SJSA1 (cell line): ENCODE measurements around the gene ANKS1A. TPM values are rescaled to one million over a fixed set of nuclear protein-coding genes. Genes with fewer than 3 reads are reported as not detected.

Experiments
- DNase-seq, 2 experiments: peaks; one replicate each; pipeline ENCODE4 v3.0.0-alpha.2; 2015 to 2020; ENCODE audit warnings: low spot score in 2 of 2, low read depth in 1 of 2
- H3K27ac ChIP-seq: fragments of 250-450 bp; sonication (Bioruptor Pico); 2 replicates; pipeline ENCODE4 v1.5.1; 2020; ENCODE audit warnings: mild to moderate bottlenecking, moderate library complexity
- H3K27me3 ChIP-seq: fragments of 250-450 bp; sonication (Bioruptor Pico); replicated peaks from 2 replicates; pipeline ENCODE4 v1.5.1; 2020; ENCODE audit warnings: mild to moderate bottlenecking, moderate library complexity
- H3K36me3 ChIP-seq: fragments of 250-450 bp; sonication (Bioruptor Pico); 2 replicates; pipeline ENCODE4 v1.5.1; 2020; ENCODE audit warnings: mild to moderate bottlenecking
- H3K4me1 ChIP-seq: fragments of 250-450 bp; sonication (Bioruptor Pico); replicated peaks from 2 replicates; pipeline ENCODE4 v1.6.1; 2021; ENCODE audit warnings: mild to moderate bottlenecking
- H3K4me3 ChIP-seq: fragments of 250-450 bp; sonication (Bioruptor Pico); 2 replicates; pipeline ENCODE4 v1.5.1; 2020; ENCODE audit warnings: mild to moderate bottlenecking
- H3K9me3 ChIP-seq: fragments of 250-450 bp; sonication (Bioruptor Pico); replicated peaks from 2 replicates; pipeline ENCODE4 v1.5.1; 2020; ENCODE audit warnings: mild to moderate bottlenecking
- total RNA-seq: library from RNA; depleted of rRNA; stranded (reverse); fragments of >200 nt; shearing (Covaris generic); gene quantifications from 2 replicates; pipeline ENCODE4 v1.2.3, GENCODE V29; 2014

Gene ANKS1A
- total RNA-seq, 1 experiment from 2014 or later, result 8.1 TPM

DNA sequence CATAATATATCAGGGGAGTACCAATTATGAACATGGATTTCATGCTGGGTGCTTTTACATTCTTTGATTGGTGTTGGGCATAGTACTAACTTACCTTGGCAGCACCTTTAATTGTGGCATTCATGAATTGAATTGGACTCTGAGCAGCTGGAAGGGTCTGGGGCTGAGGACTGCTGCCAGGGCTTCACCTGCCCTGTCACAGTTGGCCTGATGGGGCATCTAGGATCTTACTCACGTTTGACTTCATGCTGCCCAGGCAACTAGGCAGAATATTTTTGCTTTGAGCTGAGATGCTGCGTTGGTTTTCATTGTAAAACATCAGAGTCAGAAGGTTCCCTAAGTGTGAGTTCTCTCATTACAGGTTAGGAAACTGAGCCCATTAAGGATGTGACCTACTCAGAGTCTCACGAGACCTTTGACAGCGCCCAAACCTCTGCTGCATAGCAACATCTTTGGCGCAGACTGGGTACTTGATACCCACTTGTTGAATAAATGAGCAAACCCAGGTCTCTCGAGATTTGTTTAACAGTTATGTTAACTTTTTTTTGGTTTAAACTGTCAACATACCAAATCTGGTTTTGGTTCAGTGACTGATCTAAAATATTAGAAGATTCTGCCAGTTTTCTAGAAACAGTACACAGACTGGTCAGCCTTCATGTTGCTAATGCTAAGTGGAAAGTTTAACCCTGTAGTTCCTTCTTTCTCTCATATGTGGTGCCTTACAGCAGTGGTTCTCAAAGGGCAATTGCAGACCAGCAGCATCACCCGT is 147.2 kb downstream of the ANKS1A start:
- no peak overlapping the region for H3K27ac ChIP-seq
- H3K9me3 ChIP-seq, result no peaks in the 10 kb centered on the region
- no peak overlapping the region for H3K4me3 ChIP-seq
- no peaks in the 10 kb centered on the region for H3K27me3 ChIP-seq
- H3K36me3 ChIP-seq, result no peaks in the 10 kb centered on the region
- peaks cover 23% of the 10 kb centered on the region for H3K4me1 ChIP-seq
- no peak for DNase-seq

DNA sequence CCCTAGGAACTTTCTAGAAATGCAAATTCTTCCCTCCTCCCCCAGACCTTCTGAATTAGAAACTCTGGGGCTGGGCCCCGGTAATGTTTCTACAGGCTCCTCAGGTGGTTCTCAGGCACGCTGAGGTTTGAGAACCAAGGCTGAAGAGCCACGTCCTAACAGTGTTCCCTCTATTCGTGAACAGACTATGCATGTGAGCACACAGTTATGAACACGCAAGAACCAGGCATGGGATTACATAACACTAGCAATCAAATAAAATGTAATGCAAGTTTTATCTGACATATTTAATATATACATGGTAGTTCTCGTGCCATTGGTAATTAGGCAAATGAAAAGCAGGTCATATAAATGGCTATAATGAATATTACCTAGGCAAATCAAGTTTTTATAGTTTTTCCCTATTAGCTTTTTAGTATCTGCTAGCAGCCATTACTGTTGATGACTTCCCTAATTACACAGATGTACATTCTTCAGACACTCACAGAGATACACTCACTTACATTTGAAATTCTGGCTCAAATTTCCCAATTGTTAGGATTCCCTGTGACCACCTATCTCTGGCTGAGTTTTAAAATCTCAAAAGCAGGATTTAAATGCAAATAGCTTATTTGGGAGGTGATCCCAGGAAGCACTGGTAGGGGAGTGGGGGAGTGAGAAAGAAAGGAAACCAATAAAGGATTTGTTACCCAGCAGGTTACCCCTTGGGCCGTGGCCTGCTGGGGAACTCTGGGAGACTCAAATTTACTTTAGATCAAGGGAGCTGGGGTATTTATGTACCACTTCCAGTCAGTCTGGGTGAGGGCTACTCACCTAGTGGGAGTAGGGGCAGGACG is 148.0 kb downstream of the ANKS1A start:
- Histone ChIP-seq H3K4me1 (peaks cover 17% of the 10 kb centered on the region), H3K9me3 (no peaks in the 10 kb centered on the region), H3K36me3 (no peaks in the 10 kb centered on the region), H3K4me3 (no peak overlapping the region), H3K27ac (no peak overlapping the region), H3K27me3 (no peaks in the 10 kb centered on the region)
- DNase-seq, result no peak

DNA sequence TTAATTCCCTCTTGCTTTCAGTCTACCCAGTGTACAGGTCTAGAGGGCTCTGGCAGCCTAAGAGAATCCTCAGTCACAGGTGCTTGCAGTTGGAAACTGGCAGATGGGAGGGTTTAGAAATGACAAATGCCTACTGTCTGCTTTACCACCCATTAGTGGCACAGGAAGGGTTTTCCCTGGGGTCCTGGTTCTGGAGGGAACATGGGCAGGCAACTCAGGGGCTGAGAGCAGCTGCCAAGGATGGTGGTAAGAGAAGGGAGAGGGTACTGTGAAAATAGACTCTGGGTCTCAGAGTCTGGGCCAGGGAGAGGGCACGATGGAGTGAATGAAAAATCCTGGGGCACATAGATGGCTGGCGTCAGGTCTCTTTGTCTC is 148.6 kb downstream of the ANKS1A start:
- no peak for DNase-seq
- Histone ChIP-seq H3K9me3 (no peaks in the 10 kb centered on the region), H3K27ac (peak overlapping the region; percentile 25), H3K36me3 (no peaks in the 10 kb centered on the region), H3K4me3 (no peak overlapping the region), H3K27me3 (no peaks in the 10 kb centered on the region), H3K4me1 (peaks cover 11% of the 10 kb centered on the region)

DNA sequence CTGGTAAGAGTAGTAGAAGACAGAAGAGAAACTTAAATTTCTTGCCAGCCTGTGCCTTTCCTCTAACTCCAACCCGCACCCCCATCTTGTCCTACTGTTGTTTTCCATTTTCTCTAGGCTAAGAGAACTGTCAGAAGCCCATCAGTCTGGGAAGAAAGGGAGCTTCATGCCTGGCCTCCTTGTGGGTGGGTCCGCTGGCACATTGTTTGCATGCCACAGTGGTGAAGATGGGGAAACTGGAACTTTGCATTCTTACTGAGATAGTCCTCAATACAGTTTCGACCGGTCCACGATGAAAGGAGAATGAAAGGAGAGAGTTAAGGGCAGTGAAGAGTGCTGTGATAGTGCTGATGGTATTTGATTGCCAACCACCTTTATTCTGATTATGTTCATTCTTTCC is 149.0 kb downstream of the ANKS1A start:
- Histone ChIP-seq H3K36me3 (no peaks in the 10 kb centered on the region), H3K4me1 (peaks cover 11% of the 10 kb centered on the region), H3K27me3 (no peaks in the 10 kb centered on the region), H3K4me3 (no peak overlapping the region), H3K9me3 (no peaks in the 10 kb centered on the region), H3K27ac (peak overlapping the region; percentile 25)
- peak; percentile 50 to 66 for DNase-seq

DNA sequence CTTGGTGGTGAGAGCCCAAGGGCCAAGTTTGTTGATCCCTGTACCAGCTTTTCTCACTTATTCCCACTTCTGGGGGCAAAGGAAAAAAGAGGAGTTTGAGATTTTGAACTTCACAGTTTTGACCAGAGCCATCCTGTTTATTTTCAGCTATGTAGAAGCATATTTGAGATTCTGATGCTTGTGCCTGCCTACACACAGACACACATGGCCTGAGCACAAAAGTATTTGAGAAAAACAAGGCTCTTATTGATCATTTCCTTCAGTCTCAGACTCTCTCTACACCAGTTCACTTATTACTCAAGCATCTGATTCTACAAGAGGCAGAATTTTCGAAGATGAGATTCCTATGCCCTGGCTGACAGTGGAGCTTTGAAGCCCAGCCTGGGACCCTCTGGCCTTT is 151.3 kb downstream of the ANKS1A start:
- Histone ChIP-seq H3K4me1 (peaks cover 26% of the 10 kb centered on the region), H3K9me3 (no peaks in the 10 kb centered on the region), H3K4me3 (no peak overlapping the region)

DNA sequence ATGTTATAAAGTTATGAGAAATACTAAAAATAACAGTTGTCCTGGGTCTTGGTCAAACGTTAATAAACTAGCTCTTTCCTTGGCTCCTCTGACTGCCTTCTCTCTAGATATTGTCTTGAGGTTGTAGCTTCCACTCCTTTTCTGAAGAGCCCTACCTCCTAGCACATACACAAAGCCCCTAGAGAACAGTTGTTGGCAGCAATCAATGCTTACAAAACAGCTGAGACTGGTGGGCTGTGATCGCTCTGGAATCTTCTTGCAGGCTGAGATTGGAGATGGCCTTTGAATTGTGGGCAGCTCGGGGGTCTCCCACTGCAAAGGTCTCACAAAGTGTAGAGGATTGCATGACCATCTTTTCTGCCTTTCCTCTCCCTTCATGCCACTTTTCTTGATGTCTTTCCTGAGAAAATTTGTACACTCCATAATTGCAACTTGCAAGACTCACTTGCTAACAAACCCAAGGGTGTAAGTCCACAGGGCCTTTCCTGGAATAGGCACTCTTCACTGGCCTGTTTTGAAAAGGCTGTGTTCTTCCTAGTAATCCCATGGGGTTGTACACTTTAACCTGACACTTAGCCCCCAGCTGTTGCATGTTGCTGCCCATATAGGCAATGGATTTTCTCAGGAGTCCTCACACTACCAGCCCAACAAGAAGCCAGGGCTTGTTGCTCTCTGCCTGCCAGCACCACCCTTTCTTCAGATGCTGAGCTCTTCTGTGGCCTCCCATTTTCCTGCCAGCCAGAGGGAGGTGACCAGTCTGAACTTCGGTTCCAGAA is 152.2 kb downstream of the ANKS1A start:
- no peak for DNase-seq
- Histone ChIP-seq H3K36me3 (0 out of 2 replicates have a peak, but pooled peaks cover 2% of the 10 kb centered on the region), H3K4me1 (peaks cover 35% of the 10 kb centered on the region), H3K9me3 (no peaks in the 10 kb centered on the region), H3K27ac (no peak overlapping the region), H3K4me3 (no peak overlapping the region), H3K27me3 (no peaks in the 10 kb centered on the region)

More for the DNA sequence above, 151.3 kb downstream of the ANKS1A start:
- Histone ChIP-seq H3K27ac (no peak overlapping the region), H3K36me3 (0 out of 2 replicates have a peak, but pooled peaks cover 2% of the 10 kb centered on the region), H3K27me3 (no peaks in the 10 kb centered on the region)
- DNase-seq, result no peak

DNA sequence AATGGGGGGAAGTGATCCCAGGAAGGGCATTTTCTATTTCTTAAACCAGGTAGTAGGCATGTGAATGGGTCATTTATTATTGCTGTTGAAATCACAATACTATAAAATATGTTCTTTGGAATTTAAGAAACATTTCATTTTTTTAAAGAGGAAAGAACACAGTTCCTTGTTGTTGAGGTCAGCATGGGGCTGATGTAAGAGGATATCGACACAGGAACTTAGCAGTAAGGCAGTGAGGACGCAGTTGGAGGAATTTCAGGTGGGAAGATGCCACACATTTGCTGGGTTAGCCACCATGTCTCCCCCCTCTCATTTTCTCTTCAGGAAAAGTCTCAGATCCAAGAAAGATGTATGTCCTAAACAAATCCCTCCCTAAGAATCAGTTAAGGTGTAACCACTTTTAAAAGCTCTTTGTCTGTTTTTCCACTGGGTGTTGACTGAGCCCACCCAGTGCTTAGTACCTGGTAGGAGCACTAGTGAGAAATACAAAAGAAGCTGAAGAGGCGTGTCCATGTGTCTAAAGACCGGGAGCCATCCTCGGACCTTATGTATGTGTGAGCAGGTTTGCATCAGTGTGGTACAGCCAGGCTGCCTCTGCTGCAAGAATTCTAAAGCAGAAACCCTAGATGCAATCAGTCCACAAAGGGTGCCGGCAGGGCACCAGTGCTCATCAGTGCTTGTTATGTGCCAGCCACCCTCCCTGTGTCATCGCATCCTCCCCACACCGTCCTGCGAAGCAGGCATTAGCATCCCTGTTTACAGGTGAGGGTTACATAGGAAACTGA is 153.2 kb downstream of the ANKS1A start:
- H3K9me3 ChIP-seq, result no peaks in the 10 kb centered on the region
- H3K27me3 ChIP-seq, result no peaks in the 10 kb centered on the region
- H3K27ac ChIP-seq, result no peak overlapping the region
- H3K4me3 ChIP-seq, result no peak overlapping the region
- 0 out of 2 replicates have a peak, but pooled peaks cover 2% of the 10 kb centered on the region for H3K36me3 ChIP-seq
- peaks cover 42% of the 10 kb centered on the region for H3K4me1 ChIP-seq
- no peak for DNase-seq

DNA sequence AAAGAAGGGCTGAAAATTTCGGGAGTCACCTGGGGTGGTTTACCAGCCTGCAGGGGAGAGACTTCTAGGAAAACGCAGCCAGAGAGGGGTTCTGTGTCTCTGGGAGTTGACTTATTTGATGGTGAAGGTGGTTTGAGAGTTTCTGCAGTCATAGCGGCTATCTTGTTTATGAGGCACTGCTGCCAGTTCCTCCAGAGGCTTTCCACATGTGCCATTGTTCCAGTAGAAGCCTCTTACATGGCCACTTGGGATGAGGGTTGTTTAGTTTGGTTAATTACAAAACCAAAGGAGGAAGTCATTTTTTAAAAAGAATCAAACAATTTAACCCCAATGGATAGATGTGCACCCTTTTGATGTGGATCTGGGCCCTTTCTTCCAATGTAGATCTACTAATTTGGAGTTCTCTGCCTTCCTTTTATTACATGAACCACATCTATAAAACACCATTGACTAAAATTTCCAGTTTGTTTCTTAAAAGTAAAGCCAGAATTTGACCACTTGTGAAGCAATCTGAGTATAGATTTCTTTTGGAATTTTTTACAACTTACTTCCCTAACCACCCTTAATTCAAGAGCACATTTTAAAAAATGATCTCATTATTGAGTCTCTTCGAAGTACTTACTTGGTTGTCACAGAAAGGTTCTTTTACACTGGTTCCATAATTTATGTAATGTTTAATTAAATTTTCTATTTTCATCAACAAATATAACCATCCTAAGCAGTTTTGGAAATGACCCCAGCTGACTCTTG is 154.5 kb downstream of the ANKS1A start:
- no peaks in the 10 kb centered on the region for H3K27me3 ChIP-seq
- 0 out of 2 replicates have a peak, but pooled peaks cover 2% of the 10 kb centered on the region for H3K36me3 ChIP-seq
- no peak for DNase-seq
- peaks cover 39% of the 10 kb centered on the region for H3K4me1 ChIP-seq
- H3K4me3 ChIP-seq, result no peak overlapping the region
- no peak overlapping the region for H3K27ac ChIP-seq
- H3K9me3 ChIP-seq, result no peaks in the 10 kb centered on the region

DNA sequence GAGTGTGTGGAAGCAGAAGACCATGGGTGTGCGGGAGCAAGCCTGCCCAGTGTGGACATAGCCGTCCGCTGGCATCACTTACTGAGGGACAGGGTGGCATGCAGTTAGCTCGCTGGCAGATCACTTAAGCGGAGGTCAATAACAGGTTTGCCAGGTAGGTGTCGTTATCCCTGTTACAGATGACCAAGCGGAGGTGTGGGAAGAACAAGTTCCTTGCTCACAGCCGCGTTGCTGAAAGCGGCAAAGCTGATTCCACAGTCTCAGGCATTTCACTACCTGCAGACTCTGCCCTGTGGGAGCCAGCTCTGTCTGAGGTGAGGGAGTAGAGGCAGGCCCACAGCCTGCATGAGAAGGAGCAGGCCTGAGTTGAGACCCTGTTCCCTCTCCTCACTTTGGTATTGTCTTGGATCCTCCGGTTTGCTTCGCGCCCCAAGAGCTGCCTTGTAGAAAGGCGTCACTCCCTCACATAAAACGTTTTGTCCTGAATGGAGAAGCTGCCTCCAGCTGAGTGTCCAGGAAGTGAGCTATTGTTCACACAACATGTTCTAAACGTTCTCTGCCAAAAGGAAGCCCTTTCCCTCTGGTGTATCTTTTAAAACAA is 155.2 kb downstream of the ANKS1A start:
- H3K36me3 ChIP-seq, result 0 out of 2 replicates have a peak, but pooled peaks cover 2% of the 10 kb centered on the region
- no peak for DNase-seq
- H3K4me3 ChIP-seq, result no peak overlapping the region
- H3K27me3 ChIP-seq, result no peaks in the 10 kb centered on the region
- H3K9me3 ChIP-seq, result no peaks in the 10 kb centered on the region
- peak overlapping the region; percentile 37 for H3K27ac ChIP-seq
- H3K4me1 ChIP-seq, result peaks cover 46% of the 10 kb centered on the region

DNA sequence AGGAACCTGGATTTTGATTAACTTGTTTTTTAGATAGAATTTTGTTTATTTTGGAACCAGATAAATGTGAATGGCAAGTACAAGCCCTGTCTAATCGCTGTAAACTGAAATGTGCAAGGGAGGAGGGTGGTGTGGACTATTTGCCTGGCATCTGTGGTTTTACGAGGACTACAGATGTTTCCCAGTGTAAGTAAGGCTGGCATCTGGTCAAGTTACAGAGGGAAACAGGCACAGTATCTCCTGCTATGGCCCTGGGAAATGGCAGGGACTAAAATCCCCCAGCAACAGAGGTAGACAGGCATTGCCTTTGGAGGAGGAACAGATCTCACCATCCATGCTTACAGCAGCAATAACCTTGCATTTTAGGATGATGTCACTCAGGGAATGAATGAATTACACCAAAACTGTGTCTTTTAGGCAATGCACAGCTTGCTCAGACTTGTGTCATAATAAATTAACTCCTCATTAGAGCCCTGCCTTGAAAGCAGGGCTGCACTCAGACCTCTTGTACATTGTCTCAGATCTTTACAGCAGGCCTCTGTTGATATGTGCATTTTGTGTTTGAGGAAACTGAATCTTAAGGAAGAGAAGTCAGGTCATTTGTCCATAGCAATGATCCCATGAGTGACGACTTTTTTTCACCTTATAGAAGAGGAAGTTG is 155.8 kb downstream of the ANKS1A start:
- DNase-seq, result peak in 1 of 2 experiments; percentile 54
- Histone ChIP-seq H3K27ac (peak overlapping the region; percentile 37), H3K36me3 (0 out of 2 replicates have a peak, but pooled peaks cover 2% of the 10 kb centered on the region), H3K4me1 (peaks cover 52% of the 10 kb centered on the region), H3K27me3 (no peaks in the 10 kb centered on the region), H3K4me3 (no peak overlapping the region), H3K9me3 (no peaks in the 10 kb centered on the region)

DNA sequence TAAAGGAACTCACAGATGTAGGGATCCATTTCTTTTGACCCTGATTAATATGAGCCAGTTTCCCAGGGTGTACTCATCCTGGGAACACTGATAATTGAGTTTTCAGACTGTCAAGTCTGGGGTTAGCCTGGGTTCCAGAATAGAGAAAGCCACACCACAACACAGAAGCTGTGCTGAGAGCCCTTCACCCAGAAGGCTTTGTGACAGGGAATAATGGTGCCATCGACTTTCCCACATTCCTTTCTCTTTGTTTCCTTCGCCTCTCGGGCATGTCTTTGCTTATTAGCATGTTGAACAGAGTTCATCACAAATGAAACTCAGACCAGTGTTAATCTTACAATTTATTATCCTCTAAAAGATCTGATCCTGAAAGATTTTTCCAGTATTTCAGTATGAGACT is 157.0 kb downstream of the ANKS1A start:
- no peak for DNase-seq
- Histone ChIP-seq H3K4me1 (peaks cover 62% of the 10 kb centered on the region), H3K27me3 (no peaks in the 10 kb centered on the region), H3K27ac (no peak overlapping the region), H3K36me3 (0 out of 2 replicates have a peak, but pooled peaks cover 2% of the 10 kb centered on the region), H3K9me3 (no peaks in the 10 kb centered on the region), H3K4me3 (no peak overlapping the region)

DNA sequence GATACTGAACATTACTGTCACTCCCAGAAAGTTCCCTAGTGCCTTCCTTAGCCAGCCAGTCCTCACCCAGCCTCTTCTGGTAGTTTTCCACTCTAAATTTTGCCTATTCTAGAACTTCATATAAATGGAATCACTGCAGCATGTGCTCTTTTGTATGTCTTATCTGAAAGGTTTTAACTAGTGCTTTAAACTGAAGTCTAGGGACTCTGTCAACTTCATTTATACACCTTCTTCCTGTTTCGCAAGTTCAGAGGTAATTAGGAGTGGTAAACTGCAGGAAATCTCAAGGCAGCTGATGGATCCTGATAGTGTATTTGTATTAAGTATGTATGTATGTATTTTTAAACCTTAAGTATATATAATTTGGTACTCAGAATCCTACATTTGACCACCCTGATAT is 157.8 kb downstream of the ANKS1A start:
- Histone ChIP-seq H3K27me3 (no peaks in the 10 kb centered on the region), H3K36me3 (0 out of 2 replicates have a peak, but pooled peaks cover 2% of the 10 kb centered on the region), H3K9me3 (no peaks in the 10 kb centered on the region), H3K27ac (no peak overlapping the region), H3K4me3 (no peak overlapping the region), H3K4me1 (peaks cover 62% of the 10 kb centered on the region)
- no peak for DNase-seq
